GM12878 (cell line): ENCODE data around the gene MACF1.

Source experiments
- EZH2 ChIP-seq: IDR thresholded peaks from 2 replicates; pipeline ENCODE4 v1.6.1; 2012; ENCODE audit warnings: low read depth, mild to moderate bottlenecking, control low read depth, inconsistent platforms, low read length, borderline replicate concordance; ENCODE audit not compliant: control insufficient read depth
- PML ChIP-seq: IDR thresholded peaks from 2 replicates; pipeline ENCODE4 v1.6.1; 2012; ENCODE audit warnings: low read length, inconsistent platforms
- RBBP5 ChIP-seq: fragments of 200-600 bp; sonication (generic); conservative IDR thresholded peaks from 2 replicates; pipeline ENCODE4 v1.6.1; 2016
- TF ChIP-seq, protein P1 (sequence below), 3 experiments: IDR thresholded peaks in 2 of 3; conservative IDR thresholded peaks in 1 of 3; 2 replicates each; pipeline ENCODE4 v1.5.1; 2011; ENCODE audit warnings: low read depth in 3 of 3, low read length in 3 of 3, mild to moderate bottlenecking in 3 of 3, control low read depth in 2 of 3, moderate library complexity in 2 of 3, inconsistent platforms in 1 of 3, mixed read lengths in 1 of 3; ENCODE audit not compliant: control insufficient read depth in 2 of 3, insufficient read depth in 1 of 3; ENCODE audit errors: extremely low read depth in 1 of 3

DNA sequence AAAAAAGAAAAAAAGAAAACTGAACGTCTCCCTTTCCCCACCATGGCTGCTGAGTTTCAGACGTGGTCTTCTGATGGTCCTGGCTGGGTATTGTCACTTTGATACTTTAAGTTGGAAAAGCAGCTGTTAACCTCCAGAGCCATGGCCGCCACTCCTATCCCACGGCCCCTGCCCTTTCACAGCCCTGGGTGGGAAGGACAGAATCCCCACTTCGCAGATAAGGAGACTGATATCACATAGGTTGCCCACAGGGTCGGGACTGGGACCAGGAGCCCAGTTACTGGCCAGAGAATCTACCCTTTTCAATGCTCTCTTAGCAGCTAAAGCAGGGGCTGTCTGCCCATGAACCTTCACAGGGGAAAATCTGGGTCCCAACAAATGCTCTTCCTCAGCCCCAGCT is 303.8 kb downstream of the MACF1 start:
- TF ChIP-seq EZH2 = no peak
- TF ChIP-seq, protein P1, sequence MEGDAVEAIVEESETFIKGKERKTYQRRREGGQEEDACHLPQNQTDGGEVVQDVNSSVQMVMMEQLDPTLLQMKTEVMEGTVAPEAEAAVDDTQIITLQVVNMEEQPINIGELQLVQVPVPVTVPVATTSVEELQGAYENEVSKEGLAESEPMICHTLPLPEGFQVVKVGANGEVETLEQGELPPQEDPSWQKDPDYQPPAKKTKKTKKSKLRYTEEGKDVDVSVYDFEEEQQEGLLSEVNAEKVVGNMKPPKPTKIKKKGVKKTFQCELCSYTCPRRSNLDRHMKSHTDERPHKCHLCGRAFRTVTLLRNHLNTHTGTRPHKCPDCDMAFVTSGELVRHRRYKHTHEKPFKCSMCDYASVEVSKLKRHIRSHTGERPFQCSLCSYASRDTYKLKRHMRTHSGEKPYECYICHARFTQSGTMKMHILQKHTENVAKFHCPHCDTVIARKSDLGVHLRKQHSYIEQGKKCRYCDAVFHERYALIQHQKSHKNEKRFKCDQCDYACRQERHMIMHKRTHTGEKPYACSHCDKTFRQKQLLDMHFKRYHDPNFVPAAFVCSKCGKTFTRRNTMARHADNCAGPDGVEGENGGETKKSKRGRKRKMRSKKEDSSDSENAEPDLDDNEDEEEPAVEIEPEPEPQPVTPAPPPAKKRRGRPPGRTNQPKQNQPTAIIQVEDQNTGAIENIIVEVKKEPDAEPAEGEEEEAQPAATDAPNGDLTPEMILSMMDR (IDR thresholded peaks at IDR 0.05 in 2 of 3, conservative IDR thresholded peaks at IDR 0.05 in 1 of 3; ENCODE audit: control insufficient read depth in 2 of 3, extremely low read depth in 1 of 3, insufficient read depth in 1 of 3, low read depth in 3 of 3, low read length in 3 of 3) = no peak
- no peak for TF ChIP-seq PML
- no peak for TF ChIP-seq RBBP5
